K562 (cell line): ENCODE measurements around the gene PRDM8. TPM values are rescaled to one million over a fixed set of nuclear protein-coding genes. Genes with fewer than 3 reads are reported as not detected.

ENCODE experiments used
- ATF6 ChIP-seq: sonication (generic); formaldehyde crosslinking; IDR thresholded peaks from 2 replicates; pipeline ENCODE4 v1.4.0; 2020; ENCODE audit warnings: mild to moderate bottlenecking, missing genetic modification reagents
- ATF7 ChIP-seq: fragments of 450-650 bp; IDR thresholded peaks from 2 replicates; pipeline ENCODE4 v1.7.1; 2014; ENCODE audit warnings: mild to moderate bottlenecking, moderate library complexity
- BCOR ChIP-seq: fragments of 450-650 bp; IDR thresholded peaks from 2 replicates; pipeline ENCODE4 v1.6.1; 2016
- HDAC3 ChIP-seq: fragments of 450-650 bp; IDR thresholded peaks from 2 replicates; pipeline ENCODE4 v1.6.1; 2018; ENCODE audit warnings: borderline replicate concordance, mild to moderate bottlenecking, moderate library complexity; ENCODE audit not compliant: partially characterized antibody
- IRF2 ChIP-seq: sonication (generic); formaldehyde crosslinking; IDR thresholded peaks from 2 replicates; pipeline ENCODE4 v1.8.1; 2022; ENCODE audit warnings: mild to moderate bottlenecking, missing genetic modification reagents
- LEF1 ChIP-seq: fragments of 450-650 bp; IDR thresholded peaks from 2 replicates; pipeline ENCODE4 v1.6.1; 2016; ENCODE audit warnings: mild to moderate bottlenecking
- NEUROD1 ChIP-seq: fragments of 150-350 bp; IDR thresholded peaks from 2 replicates; pipeline ENCODE4 v1.6.1; 2014; ENCODE audit warnings: borderline replicate concordance, low read length, low read depth; ENCODE audit not compliant: partially characterized antibody
- NR4A1 ChIP-seq, 2 experiments: fragments of 250-450 bp in 1 of 2; fragments of 450-650 bp in 1 of 2; sonication (Bioruptor Pico) in 1 of 2; IDR thresholded peaks; 2 replicates each; pipeline versions ENCODE4 v1.4.0 to v1.6.1; 2016 to 2020; ENCODE audit warnings: mild to moderate bottlenecking in 2 of 2, missing compliant biosample characterization in 1 of 2, missing genetic modification characterization in 1 of 2, moderate library complexity in 1 of 2
- POLR2AphosphoS5 ChIP-seq: IDR thresholded peaks from 2 replicates; pipeline ENCODE4 v1.6.1; 2011; ENCODE audit warnings: mild to moderate bottlenecking, low read depth, low read length, moderate library complexity; ENCODE audit not compliant: control insufficient read depth, insufficient read depth
- POLR2H ChIP-seq: IDR thresholded peaks from 2 replicates; pipeline ENCODE4 v1.6.1; 2016; ENCODE audit warnings: missing genetic modification characterization, low read depth, mild to moderate bottlenecking, control low read depth, missing compliant biosample characterization, moderate library complexity
- RBM15 ChIP-seq: fragments of 200-400 bp; formaldehyde crosslinking; IDR thresholded peaks from 2 replicates; pipeline ENCODE4 v1.6.1; 2018; ENCODE audit warnings: mild to moderate bottlenecking, low read length, moderate library complexity; ENCODE audit not compliant: insufficient read depth
- RHOXF2B ChIP-seq: fragments of 250-450 bp; sonication (Bioruptor Pico); conservative IDR thresholded peaks from 2 replicates; pipeline ENCODE4 v1.5.1; 2021
- RNF2 ChIP-seq: sonication (generic); IDR thresholded peaks from 2 replicates; pipeline ENCODE4 v1.6.1; 2016
- SMARCA5 ChIP-seq: fragments of 450-650 bp; IDR thresholded peaks from 2 replicates; pipeline ENCODE4 v1.6.1; 2016
- SRSF9 ChIP-seq: fragments of 200-400 bp; formaldehyde crosslinking; IDR thresholded peaks from 2 replicates; pipeline ENCODE4 v1.6.1; 2017; ENCODE audit warnings: low read depth, low read length, borderline replicate concordance
- SUPT5H ChIP-seq: fragments of 450-650 bp; IDR thresholded peaks from 2 replicates; pipeline ENCODE4 v1.6.1; 2016
- TCF7 ChIP-seq: sonication (generic); IDR thresholded peaks from 2 replicates; pipeline ENCODE4 v1.6.1; 2016; ENCODE audit warnings: antibody characterized with exemption, borderline replicate concordance
- TRIM24 ChIP-seq, 2 experiments: fragments of 450-650 bp; IDR thresholded peaks; 2 replicates each; pipeline ENCODE4 v1.6.1; 2016
- ZBTB8A ChIP-seq: fragments of 450-650 bp; IDR thresholded peaks from 2 replicates; pipeline ENCODE4 v1.6.1; 2018; ENCODE audit warnings: mild to moderate bottlenecking, moderate library complexity; ENCODE audit not compliant: partially characterized antibody
- ZNF239 ChIP-seq: fragments of 250-450 bp; sonication (Bioruptor Pico); IDR thresholded peaks from 2 replicates; pipeline ENCODE4 v1.4.0; 2020; ENCODE audit warnings: mild to moderate bottlenecking
- ZNF24 ChIP-seq: fragments of 450-650 bp; IDR thresholded peaks from 2 replicates; pipeline ENCODE4 v1.6.1; 2016
- polyA plus RNA-seq, 8 experiments: library from polyadenylated mRNA; depleted of rRNA in 4 of 8; stranded (reverse) in 5 of 8; unstranded in 3 of 8; fragments of >200 nt; fragmentation: Nextera tagmentation in 2 of 8; fragmentation: Illumina TruSeq in 1 of 8; extraction: Ambion mirVana in 2 of 8; extraction: Trizol in 1 of 8; gene quantifications; 2 replicates each; pipeline versions ENCODE4 v1.2.1 to v1.2.3, GENCODE V29; 2011 to 2014; ENCODE audit warnings: inconsistent platforms in 1 of 8, missing spikeins in 1 of 8
- total RNA-seq, 7 experiments: library from RNA; depleted of rRNA in 6 of 7; stranded (reverse); fragments of >200 nt in 6 of 7; fragmentation: Illumina TruSeq in 2 of 7; extraction: Trizol in 2 of 7; gene quantifications; 2 replicates each; pipeline versions ENCODE4 v1.2.1 to v1.2.3, GENCODE V29; 2011 to 2021; ENCODE audit warnings: low replicate concordance in 1 of 7
- TF ChIP-seq, protein P1 (sequence below): fragments of 450-650 bp; IDR thresholded peaks from 2 replicates; pipeline ENCODE4 v1.6.1; 2016; ENCODE audit warnings: mild to moderate bottlenecking
- TF ChIP-seq, protein P2 (sequence below): conservative IDR thresholded peaks from 2 replicates; pipeline ENCODE4 v1.6.1; 2011; ENCODE audit warnings: low read depth, mild to moderate bottlenecking, low read length; ENCODE audit not compliant: control insufficient read depth
- TF ChIP-seq, protein P3 (sequence below): sonication (generic); formaldehyde crosslinking; IDR thresholded peaks from 2 replicates; pipeline ENCODE4 v1.8.1; 2023; ENCODE audit warnings: mild to moderate bottlenecking, missing genetic modification reagents

Gene PRDM8
- total and polyA plus RNA-seq, 9 of the 15 experiments (the other 6 are each of a cell fraction or from before 2014, with no cell fraction given) = 0.40 TPM; not detected in 8

DNA sequence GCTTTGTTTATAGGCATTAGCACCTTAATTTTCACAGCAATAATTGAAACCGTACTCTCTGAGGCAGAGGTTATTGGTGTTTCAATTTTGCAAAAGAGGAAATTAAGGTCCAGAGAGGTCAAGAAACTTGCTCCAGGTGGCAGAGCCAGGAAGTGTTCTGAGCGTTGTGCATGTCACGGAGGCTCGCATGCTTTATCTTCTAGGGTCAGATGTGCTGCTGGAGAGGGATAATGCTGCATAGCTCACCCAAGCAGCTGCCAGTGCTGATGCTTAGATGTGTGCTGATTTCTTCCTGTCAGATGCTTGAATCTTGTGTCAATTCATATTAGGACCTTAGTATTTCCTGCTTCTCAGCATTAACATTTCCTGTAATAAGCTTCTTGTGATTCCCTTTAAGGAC is 56.2 kb downstream of the PRDM8 start (continued):
- TF ChIP-seq POLR2H (tag) = no peak; the same call in 1 of the 2 replicates
- TF ChIP-seq TCF7 = peak; percentile 68
- peak; percentile 99 for TF ChIP-seq POLR2AphosphoS5
- TF ChIP-seq LEF1 = peak; percentile 81
- peak; percentile 86 for TF ChIP-seq NEUROD1
- TF ChIP-seq RNF2 = peak; percentile 83
- TF ChIP-seq ZNF239 (CRISPR knock-in tag) = peak; percentile 97
- no peak for TF ChIP-seq IRF2 (CRISPR knock-in tag)
- TF ChIP-seq, protein P1, sequence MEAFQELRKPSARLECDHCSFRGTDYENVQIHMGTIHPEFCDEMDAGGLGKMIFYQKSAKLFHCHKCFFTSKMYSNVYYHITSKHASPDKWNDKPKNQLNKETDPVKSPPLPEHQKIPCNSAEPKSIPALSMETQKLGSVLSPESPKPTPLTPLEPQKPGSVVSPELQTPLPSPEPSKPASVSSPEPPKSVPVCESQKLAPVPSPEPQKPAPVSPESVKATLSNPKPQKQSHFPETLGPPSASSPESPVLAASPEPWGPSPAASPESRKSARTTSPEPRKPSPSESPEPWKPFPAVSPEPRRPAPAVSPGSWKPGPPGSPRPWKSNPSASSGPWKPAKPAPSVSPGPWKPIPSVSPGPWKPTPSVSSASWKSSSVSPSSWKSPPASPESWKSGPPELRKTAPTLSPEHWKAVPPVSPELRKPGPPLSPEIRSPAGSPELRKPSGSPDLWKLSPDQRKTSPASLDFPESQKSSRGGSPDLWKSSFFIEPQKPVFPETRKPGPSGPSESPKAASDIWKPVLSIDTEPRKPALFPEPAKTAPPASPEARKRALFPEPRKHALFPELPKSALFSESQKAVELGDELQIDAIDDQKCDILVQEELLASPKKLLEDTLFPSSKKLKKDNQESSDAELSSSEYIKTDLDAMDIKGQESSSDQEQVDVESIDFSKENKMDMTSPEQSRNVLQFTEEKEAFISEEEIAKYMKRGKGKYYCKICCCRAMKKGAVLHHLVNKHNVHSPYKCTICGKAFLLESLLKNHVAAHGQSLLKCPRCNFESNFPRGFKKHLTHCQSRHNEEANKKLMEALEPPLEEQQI = peak; percentile 90
- TF ChIP-seq ATF6 (CRISPR knock-in tag) = no peak
- TF ChIP-seq, protein P2, sequence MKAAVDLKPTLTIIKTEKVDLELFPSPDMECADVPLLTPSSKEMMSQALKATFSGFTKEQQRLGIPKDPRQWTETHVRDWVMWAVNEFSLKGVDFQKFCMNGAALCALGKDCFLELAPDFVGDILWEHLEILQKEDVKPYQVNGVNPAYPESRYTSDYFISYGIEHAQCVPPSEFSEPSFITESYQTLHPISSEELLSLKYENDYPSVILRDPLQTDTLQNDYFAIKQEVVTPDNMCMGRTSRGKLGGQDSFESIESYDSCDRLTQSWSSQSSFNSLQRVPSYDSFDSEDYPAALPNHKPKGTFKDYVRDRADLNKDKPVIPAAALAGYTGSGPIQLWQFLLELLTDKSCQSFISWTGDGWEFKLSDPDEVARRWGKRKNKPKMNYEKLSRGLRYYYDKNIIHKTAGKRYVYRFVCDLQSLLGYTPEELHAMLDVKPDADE = peak; percentile 73; the same call in 1 of the 2 replicates
- TF ChIP-seq ZNF24 = peak; percentile 52; the same call in 1 of the 2 replicates
- TF ChIP-seq, protein P3, sequence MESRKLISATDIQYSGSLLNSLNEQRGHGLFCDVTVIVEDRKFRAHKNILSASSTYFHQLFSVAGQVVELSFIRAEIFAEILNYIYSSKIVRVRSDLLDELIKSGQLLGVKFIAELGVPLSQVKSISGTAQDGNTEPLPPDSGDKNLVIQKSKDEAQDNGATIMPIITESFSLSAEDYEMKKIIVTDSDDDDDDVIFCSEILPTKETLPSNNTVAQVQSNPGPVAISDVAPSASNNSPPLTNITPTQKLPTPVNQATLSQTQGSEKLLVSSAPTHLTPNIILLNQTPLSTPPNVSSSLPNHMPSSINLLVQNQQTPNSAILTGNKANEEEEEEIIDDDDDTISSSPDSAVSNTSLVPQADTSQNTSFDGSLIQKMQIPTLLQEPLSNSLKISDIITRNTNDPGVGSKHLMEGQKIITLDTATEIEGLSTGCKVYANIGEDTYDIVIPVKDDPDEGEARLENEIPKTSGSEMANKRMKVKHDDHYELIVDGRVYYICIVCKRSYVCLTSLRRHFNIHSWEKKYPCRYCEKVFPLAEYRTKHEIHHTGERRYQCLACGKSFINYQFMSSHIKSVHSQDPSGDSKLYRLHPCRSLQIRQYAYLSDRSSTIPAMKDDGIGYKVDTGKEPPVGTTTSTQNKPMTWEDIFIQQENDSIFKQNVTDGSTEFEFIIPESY (CRISPR knock-in tag) = peak; percentile 26; the same call in 1 of the 2 replicates
- no peak for TF ChIP-seq RHOXF2B (CRISPR knock-in tag)
- TF ChIP-seq BCOR = peak; percentile 87
- peak; percentile 61; the same call in 1 of the 2 replicates for TF ChIP-seq ATF7
- no peak for TF ChIP-seq SRSF9
- TF ChIP-seq ZBTB8A = no peak
- TF ChIP-seq HDAC3 = peak; percentile 65
- no peak for TF ChIP-seq NR4A1 (CRISPR knock-in tag; IDR thresholded peaks at IDR 0.05)
- 0 out of 2 replicates have a peak, but pooled peaks have one; percentile 38 for TF ChIP-seq NR4A1 (tag; IDR thresholded peaks at IDR 0.05)
- peak; percentile 61; the same call in 1 of the 2 replicates for TF ChIP-seq SMARCA5
- peak; percentile 96 for TF ChIP-seq TRIM24 (IDR thresholded peaks at IDR 0.05)
- no peak for TF ChIP-seq SUPT5H
- no peak for TF ChIP-seq RBM15
